Activated B cell treated with CpG ODN at 0.5 μM for 24 hours (primary cell): ENCODE results near the gene C16orf82. TPM values are rescaled to one million over a fixed set of nuclear protein-coding genes. Genes with fewer than 3 reads are reported as not detected.

Experiments used
- ATAC-seq: fragments of 200-7000 bp; cut with Tn5 transposase; one replicate; pipeline ENCODE4 v1.10.0; 2021; ENCODE audit warnings: low read depth, mild to moderate bottlenecking, moderate library complexity
- CTCF ChIA-PET: fragments of 350-600 bp; sonication (Branson Sonifier 250); formaldehyde crosslinking; loops from one replicate; lab custom pipeline; 2021; ENCODE audit warnings: antibody characterized with exemption; lab: Charles Lee
- POLR2A ChIA-PET: fragments of 350-600 bp; sonication (Branson Sonifier 250); formaldehyde crosslinking; loops from one replicate; lab custom pipeline; 2021; ENCODE audit warnings: antibody characterized with exemption; lab: Charles Lee
- DNase-seq: peaks from one replicate; pipeline ENCODE4 v3.0.0; 2022
- H3K27ac Mint-ChIP-seq: one replicate; pipeline ENCODE4 v1.8.0; 2020; ENCODE audit warnings: mixed read lengths
- H3K27me3 Mint-ChIP-seq: one replicate; pipeline ENCODE4 v1.8.0; 2021; ENCODE audit warnings: mixed read lengths
- H3K36me3 Mint-ChIP-seq: one replicate; pipeline ENCODE4 v1.8.0; 2021; ENCODE audit warnings: low read depth, mixed read lengths
- H3K4me1 Mint-ChIP-seq: one replicate; pipeline ENCODE4 v1.8.0; 2021; ENCODE audit warnings: mixed read lengths
- H3K4me3 Mint-ChIP-seq: one replicate; pipeline ENCODE4 v1.8.0; 2020; ENCODE audit warnings: mild to moderate bottlenecking, mixed read lengths
- H3K9me3 Mint-ChIP-seq: one replicate; pipeline ENCODE4 v1.8.0; 2020; ENCODE audit warnings: mixed read lengths
- intact Hi-C: fragments of 100-400 bp; cut with micrococcal nuclease; formaldehyde crosslinking; loops from one replicate; pipeline ENCODE4 v1.15.1; 2024
- total RNA-seq: library from RNA; stranded (reverse); gene quantifications from 2 replicates; pipeline ENCODE4 v1.2.3, GENCODE V29; 2022
- TF ChIP-seq, protein P1 (sequence below): fragments of 200-600 bp; IDR thresholded peaks from one replicate; pipeline ENCODE4 v1.8.0; 2022; ENCODE audit warnings: antibody characterized with exemption, mild to moderate bottlenecking

The C16orf82 gene
- total RNA-seq, 1 donor from 2014 or later, result not detected

DNA sequence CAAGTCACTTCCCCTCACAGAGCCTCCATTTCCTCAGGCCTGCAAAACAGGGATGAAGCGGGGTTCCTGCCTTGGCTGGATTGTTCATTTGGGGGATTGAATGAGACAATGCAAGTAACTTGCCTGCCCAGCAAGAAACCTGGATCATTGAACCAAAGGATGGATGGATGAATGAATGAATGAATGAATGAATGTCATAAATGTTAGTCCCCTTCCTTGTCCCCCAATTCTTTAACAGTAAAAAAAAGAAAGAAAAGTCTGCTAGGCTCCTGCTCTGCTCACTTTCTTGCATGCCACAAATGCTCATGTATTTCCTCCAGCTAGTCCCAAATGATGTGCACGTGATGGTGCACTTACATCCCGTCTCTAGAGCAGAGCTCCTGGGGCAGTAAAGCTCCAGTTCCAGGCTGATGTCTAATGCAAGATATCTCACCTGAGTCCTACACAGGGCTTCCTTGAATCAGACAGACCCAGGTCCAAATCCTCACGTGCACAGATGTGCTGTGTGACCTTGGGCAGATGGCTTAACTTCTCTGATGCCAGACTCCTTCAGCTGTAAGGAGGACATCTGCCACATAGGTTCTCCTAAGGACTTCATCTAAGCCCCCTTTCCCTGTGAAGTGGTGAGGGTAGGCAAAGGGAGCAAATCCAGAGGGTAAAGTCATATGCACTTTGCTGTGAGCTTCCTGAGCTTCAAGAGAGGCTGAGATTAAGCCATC, 45.5 kb downstream of the C16orf82 start:
- CTCF ChIA-PET, result interaction anchor here (1.1 kb wide), 1 partner anchor 31 kb away, joined by 3 read pairs; no protein-coding TSS in a partner anchor
- no peaks in the 10 kb centered on the region for H3K9me3 Mint-ChIP-seq
- no peak for DNase-seq
- TF ChIP-seq, protein P1, sequence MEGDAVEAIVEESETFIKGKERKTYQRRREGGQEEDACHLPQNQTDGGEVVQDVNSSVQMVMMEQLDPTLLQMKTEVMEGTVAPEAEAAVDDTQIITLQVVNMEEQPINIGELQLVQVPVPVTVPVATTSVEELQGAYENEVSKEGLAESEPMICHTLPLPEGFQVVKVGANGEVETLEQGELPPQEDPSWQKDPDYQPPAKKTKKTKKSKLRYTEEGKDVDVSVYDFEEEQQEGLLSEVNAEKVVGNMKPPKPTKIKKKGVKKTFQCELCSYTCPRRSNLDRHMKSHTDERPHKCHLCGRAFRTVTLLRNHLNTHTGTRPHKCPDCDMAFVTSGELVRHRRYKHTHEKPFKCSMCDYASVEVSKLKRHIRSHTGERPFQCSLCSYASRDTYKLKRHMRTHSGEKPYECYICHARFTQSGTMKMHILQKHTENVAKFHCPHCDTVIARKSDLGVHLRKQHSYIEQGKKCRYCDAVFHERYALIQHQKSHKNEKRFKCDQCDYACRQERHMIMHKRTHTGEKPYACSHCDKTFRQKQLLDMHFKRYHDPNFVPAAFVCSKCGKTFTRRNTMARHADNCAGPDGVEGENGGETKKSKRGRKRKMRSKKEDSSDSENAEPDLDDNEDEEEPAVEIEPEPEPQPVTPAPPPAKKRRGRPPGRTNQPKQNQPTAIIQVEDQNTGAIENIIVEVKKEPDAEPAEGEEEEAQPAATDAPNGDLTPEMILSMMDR, result no peak
- no peaks in the 10 kb centered on the region for H3K36me3 Mint-ChIP-seq
- H3K4me1 Mint-ChIP-seq, result peaks cover 46% of the 10 kb centered on the region
- POLR2A ChIA-PET, result interaction anchor here (0.6 kb wide), 1 partner anchor 403 kb away, joined by 3 read pairs; no protein-coding TSS in a partner anchor
- intact Hi-C loops, result no loop called here
- no peak overlapping the region for H3K4me3 Mint-ChIP-seq
- peak overlapping the region; percentile 11 for H3K27ac Mint-ChIP-seq
- H3K27me3 Mint-ChIP-seq, result no peaks in the 10 kb centered on the region
- ATAC-seq, result no peak

DNA sequence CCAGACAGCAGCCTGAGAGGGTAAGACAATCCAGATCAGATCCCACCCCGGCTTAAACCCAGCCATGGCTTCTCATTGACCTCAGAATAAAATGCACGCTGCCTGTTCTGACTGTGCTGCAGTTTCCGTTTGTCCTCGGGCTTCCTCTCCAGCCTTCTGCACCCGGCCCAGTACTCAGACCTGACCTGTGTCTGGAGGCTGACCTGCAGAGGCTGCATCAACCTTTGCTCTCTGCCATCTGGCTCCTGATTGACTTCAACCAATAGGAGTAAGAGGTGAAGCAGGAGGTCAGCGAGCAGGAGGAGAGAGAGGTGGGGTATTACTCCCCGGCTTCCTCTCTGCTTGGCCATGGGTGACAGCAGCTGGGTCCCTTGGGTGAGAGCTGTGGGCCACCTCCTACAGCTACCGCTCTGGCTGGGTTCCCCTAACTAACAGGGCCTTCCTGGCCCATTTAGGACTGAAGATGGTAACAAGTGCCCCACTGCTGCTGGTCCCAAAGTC, 46.7 kb downstream of the C16orf82 start:
- Mint-ChIP-seq H3K9me3 (no peaks in the 10 kb centered on the region), H3K27ac (peak overlapping the region; percentile 90), H3K4me3 (peak overlapping the region; percentile 70), H3K36me3 (no peaks in the 10 kb centered on the region), H3K27me3 (no peaks in the 10 kb centered on the region), H3K4me1 (peaks cover 49% of the 10 kb centered on the region)
- TF ChIP-seq, protein P1, result no peak
- DNase-seq (peak; percentile 44), ATAC-seq (peak; percentile 93)
- CTCF ChIA-PET, result no interaction called here
- POLR2A ChIA-PET, result interaction anchor here (1.0 to 1.1 kb wide), 2 partner anchors 40 to 254 kb away, joined by 3 read pairs; no protein-coding TSS in a partner anchor
- intact Hi-C loops, result loop anchor here (1.0 kb wide), 1 partner anchor 344 kb away; no protein-coding TSS in a partner anchor

DNA sequence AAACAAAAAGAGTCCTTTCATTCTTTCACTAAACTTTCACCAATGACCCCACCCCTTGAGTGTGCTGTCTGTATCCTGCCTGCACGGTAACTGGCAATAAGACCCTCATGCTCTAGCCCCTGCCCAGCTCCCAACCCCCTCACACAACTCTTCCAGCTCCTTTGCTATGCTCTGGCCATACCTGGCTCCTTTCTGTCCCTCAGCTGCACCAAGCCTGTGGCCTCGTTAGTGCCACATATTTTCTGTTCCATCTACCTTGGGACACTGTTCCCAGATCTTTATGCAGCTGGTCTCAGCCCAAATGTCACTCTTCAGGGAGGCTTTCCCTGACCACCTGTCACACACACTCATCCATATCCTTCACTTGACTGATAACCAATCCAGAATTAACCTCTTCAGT, 47.3 kb downstream of the C16orf82 start:
- Mint-ChIP-seq H3K9me3 (no peaks in the 10 kb centered on the region), H3K4me3 (peak overlapping the region; percentile 4), H3K4me1 (peaks cover 52% of the 10 kb centered on the region), H3K36me3 (no peaks in the 10 kb centered on the region), H3K27me3 (no peaks in the 10 kb centered on the region), H3K27ac (peak overlapping the region; percentile 90)
- POLR2A ChIA-PET, result interaction anchor here (1.0 to 1.1 kb wide), 2 partner anchors 39 to 254 kb away, joined by 3 read pairs; no protein-coding TSS in a partner anchor
- intact Hi-C loops, result no loop called here
- ATAC-seq, result no peak
- TF ChIP-seq, protein P1, result no peak
- no peak for DNase-seq
- CTCF ChIA-PET, result no interaction called here

DNA sequence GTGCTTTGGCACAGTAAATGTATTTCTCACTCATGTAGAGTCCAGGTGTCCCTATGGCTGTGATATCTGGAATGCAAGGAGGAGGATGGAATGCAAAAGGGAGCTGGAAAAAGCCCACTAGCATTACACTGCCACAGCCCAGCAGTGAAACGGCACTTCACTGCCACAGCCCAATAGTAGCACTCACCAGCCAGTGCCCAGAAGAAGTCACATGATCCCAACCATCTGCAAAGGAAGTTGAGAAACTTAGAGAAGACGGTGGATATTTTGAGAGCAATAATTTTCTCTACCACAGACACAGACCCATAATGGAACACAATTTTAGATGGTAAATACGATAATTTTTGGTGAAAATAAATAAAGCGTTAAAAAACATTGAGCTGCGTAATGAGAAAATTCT, 51.8 kb downstream of the C16orf82 start:
- Mint-ChIP-seq H3K27me3 (peaks cover 3% of the 10 kb centered on the region), H3K36me3 (no peaks in the 10 kb centered on the region), H3K4me3 (no peak overlapping the region), H3K4me1 (peaks cover 27% of the 10 kb centered on the region), H3K27ac (no peak overlapping the region), H3K9me3 (peaks cover 8% of the 10 kb centered on the region)
- TF ChIP-seq, protein P1, result no peak
- intact Hi-C loops, result no loop called here
- ATAC-seq (no peak), DNase-seq (no peak)
- ChIA-PET CTCF (interaction anchor here (1.0 kb wide), 1 partner anchor 9 kb away, joined by 3 read pairs; no protein-coding TSS in a partner anchor), POLR2A (interaction anchor here (1.1 kb wide), 1 partner anchor 8 kb away, joined by 3 read pairs; no protein-coding TSS in a partner anchor)

Other genes starting within 250 kb of the C16orf82 start
- 13.4 and 17.9 TPM in 2 replicates for gene KDM8, start 136.6 kb downstream of the C16orf82 start, total RNA-seq
- gene NSMCE1, start 201.8 kb downstream of the C16orf82 start, total RNA-seq, result 61.0 and 68.3 TPM in 2 replicates
- 176 and 202 TPM in 2 replicates for gene IL4R, start 247.0 kb downstream of the C16orf82 start, total RNA-seq